HEK293T (cell line): ENCODE results near the gene PLSCR3.

Experiments used
- ARNT ChIP-seq: fragments of 450-650 bp; IDR thresholded peaks from 2 replicates; pipeline ENCODE4 v1.6.1; 2017; ENCODE audit warnings: mild to moderate bottlenecking
- BHLHE40 ChIP-seq: fragments of 450-650 bp; IDR thresholded peaks from 2 replicates; pipeline ENCODE4 v1.6.1; 2016; ENCODE audit warnings: mild to moderate bottlenecking, moderate library complexity, borderline replicate concordance
- ELF4 ChIP-seq: fragments of 450-650 bp; IDR thresholded peaks from 2 replicates; pipeline ENCODE4 v1.6.1; 2017; ENCODE audit warnings: antibody characterized with exemption
- FOXA1 ChIP-seq: fragments of 450-650 bp; IDR thresholded peaks from 2 replicates; pipeline ENCODE4 v1.6.1; 2016; ENCODE audit warnings: mild to moderate bottlenecking
- FOXK2 ChIP-seq: fragments of 450-650 bp; IDR thresholded peaks from 2 replicates; pipeline ENCODE4 v1.6.1; 2016; ENCODE audit warnings: mild to moderate bottlenecking
- FOXM1 ChIP-seq: fragments of 450-650 bp; IDR thresholded peaks from 2 replicates; pipeline ENCODE4 v1.6.1; 2017; ENCODE audit warnings: mild to moderate bottlenecking, borderline replicate concordance
- HDGF ChIP-seq: fragments of 450-650 bp; IDR thresholded peaks from 2 replicates; pipeline ENCODE4 v1.6.1; 2017; ENCODE audit warnings: antibody characterized with exemption, borderline replicate concordance
- NFRKB ChIP-seq: fragments of 450-650 bp; IDR thresholded peaks from 2 replicates; pipeline ENCODE4 v1.6.1; 2016; ENCODE audit warnings: mild to moderate bottlenecking, moderate library complexity
- SP1 ChIP-seq: fragments of 450-650 bp; IDR thresholded peaks from 2 replicates; pipeline ENCODE4 v1.6.1; 2017
- TARDBP ChIP-seq: fragments of 450-650 bp; IDR thresholded peaks from 2 replicates; pipeline ENCODE4 v1.6.1; 2016
- ZNF384 ChIP-seq: fragments of 450-650 bp; IDR thresholded peaks from 2 replicates; pipeline ENCODE4 v1.6.1; 2016
- TF ChIP-seq, protein P1 (sequence below): fragments of 450-650 bp; IDR thresholded peaks from 2 replicates; pipeline ENCODE4 v1.6.1; 2016

GRCh38 chr17:7369825-7370224, 24.5 kb downstream of the PLSCR3 start:
- no peak for TF ChIP-seq ARNT
- TF ChIP-seq, protein P1, sequence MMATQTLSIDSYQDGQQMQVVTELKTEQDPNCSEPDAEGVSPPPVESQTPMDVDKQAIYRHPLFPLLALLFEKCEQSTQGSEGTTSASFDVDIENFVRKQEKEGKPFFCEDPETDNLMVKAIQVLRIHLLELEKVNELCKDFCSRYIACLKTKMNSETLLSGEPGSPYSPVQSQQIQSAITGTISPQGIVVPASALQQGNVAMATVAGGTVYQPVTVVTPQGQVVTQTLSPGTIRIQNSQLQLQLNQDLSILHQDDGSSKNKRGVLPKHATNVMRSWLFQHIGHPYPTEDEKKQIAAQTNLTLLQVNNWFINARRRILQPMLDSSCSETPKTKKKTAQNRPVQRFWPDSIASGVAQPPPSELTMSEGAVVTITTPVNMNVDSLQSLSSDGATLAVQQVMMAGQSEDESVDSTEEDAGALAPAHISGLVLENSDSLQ, result no peak
- no peak for TF ChIP-seq BHLHE40
- no peak for TF ChIP-seq FOXM1
- no peak for TF ChIP-seq ZNF384
- TF ChIP-seq FOXA1, result no peak
- no peak for TF ChIP-seq NFRKB
- no peak for TF ChIP-seq FOXK2
- no peak for TF ChIP-seq ELF4
- TF ChIP-seq TARDBP, result no peak
- TF ChIP-seq HDGF, result no peak
- no peak for TF ChIP-seq SP1
